ENCODE measurements around the gene GPHA2.

The GPHA2 gene

DNA sequence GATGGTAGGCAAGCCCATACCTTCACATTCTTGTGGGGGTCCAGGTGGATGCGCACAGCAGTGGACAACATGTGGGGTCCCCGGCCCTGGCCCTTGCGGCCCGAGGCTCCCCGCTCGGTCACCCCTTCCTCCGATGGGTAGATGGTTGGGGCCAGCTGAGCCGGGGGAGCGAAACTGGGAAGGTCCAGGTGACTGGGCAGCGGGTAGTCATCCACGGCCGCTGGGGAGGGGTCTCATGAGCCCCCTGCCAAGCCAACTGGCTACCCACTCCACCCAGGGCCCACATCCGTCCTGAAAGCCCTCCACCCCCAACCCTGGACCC lies 29.4 kb downstream of the GPHA2 start:
- TF ChIP-seq, protein P1, sequence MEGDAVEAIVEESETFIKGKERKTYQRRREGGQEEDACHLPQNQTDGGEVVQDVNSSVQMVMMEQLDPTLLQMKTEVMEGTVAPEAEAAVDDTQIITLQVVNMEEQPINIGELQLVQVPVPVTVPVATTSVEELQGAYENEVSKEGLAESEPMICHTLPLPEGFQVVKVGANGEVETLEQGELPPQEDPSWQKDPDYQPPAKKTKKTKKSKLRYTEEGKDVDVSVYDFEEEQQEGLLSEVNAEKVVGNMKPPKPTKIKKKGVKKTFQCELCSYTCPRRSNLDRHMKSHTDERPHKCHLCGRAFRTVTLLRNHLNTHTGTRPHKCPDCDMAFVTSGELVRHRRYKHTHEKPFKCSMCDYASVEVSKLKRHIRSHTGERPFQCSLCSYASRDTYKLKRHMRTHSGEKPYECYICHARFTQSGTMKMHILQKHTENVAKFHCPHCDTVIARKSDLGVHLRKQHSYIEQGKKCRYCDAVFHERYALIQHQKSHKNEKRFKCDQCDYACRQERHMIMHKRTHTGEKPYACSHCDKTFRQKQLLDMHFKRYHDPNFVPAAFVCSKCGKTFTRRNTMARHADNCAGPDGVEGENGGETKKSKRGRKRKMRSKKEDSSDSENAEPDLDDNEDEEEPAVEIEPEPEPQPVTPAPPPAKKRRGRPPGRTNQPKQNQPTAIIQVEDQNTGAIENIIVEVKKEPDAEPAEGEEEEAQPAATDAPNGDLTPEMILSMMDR (conservative IDR thresholded peaks at IDR 0.05; ENCODE audit: control insufficient read depth, insufficient read depth, low read depth, low read length) = no peak
- H3K4me3 ChIP-seq (ENCODE audit: control insufficient read depth, low read depth, low read length) = no peak overlapping the region
- no peak for DNase-seq (ENCODE audit: low read depth)

DNA sequence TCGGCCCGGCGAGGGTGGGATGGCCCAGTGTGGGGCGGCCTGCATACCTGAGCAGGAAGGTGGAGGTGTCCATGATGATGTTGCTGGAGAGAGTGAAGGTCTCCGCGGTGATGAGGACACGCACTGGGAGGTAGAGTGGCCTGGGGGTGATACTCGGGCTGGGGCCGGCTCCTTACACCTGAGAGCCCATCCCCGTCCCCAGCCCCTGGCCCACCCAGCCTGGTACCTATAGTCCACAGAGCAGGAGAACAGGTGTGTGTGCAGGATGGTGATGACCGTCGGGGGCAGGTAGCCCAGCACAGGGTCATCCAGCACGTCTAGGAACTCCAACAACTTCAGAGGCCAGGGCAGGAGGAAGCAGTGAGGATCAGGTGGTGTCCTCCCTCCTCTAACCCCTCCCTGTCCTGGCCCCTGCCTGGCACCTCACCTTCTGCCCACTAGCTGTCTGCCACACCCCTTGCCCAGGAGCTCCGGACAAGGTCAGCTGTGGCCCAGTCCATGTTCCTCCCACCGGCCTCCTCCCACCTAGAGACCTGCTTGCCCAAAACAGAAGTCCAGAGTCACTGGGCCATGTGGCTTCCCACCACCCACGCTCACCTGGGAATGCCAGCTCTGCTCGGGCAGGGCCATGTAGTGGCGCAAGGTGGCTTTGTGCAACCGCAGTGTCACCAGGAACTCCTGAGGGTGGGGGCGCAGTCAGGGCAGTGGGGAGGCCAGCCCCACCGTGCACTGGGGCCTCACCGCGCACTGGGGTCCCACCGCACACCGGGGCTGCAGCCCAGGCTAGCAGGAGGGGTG lies 30.0 kb downstream of the GPHA2 start:
- no peak for DNase-seq (ENCODE audit: low read depth)
- TF ChIP-seq, protein P1 (conservative IDR thresholded peaks at IDR 0.05; ENCODE audit: control insufficient read depth, insufficient read depth, low read depth, low read length) = no peak
- no peak overlapping the region for H3K4me3 ChIP-seq (ENCODE audit: control insufficient read depth, low read depth, low read length)

DNA sequence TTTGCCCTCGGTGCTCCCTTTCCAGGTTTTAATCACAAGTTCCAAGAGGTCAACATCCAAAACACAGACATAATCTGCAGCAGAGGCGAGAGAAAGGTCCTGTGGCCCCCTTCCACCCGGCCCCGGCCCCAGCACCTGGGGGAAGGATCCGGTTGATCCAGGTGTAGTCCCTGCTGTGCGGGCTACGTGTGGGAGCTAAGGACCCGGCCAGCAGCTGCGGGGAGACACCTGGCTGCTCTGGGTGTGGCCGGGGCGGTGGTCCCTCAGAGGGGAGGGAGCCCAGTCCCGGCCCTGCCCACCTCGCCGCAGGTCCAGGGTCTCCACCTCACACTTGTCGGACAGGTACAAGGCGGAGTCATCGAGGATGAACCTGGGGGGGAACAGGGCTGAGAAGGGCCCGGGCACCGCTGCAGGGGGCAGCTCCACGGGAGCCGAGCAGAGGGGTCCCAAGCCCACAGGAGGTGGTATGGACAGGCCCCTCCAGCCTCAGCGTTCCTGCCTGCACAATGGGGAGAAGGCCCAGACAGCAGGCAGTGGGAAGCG lies 32.3 kb downstream of the GPHA2 start:
- DNase-seq (ENCODE audit: low read depth) = no peak
- TF ChIP-seq, protein P1 (conservative IDR thresholded peaks at IDR 0.05; ENCODE audit: control insufficient read depth, insufficient read depth, low read depth, low read length) = no peak
- H3K4me3 ChIP-seq (ENCODE audit: control insufficient read depth, low read depth, low read length) = no peak overlapping the region

- TF ChIP-seq, protein P1 (conservative IDR thresholded peaks at IDR 0.05; ENCODE audit: control insufficient read depth, insufficient read depth, low read depth, low read length) = no peak
- DNase-seq (ENCODE audit: low read depth) = no peak
- H3K4me3 ChIP-seq (ENCODE audit: control insufficient read depth, low read depth, low read length) = no peak overlapping the region
These were observed 33.4 kb downstream of the GPHA2 start for GRCh38 chr11:64902102-64902900.

DNA sequence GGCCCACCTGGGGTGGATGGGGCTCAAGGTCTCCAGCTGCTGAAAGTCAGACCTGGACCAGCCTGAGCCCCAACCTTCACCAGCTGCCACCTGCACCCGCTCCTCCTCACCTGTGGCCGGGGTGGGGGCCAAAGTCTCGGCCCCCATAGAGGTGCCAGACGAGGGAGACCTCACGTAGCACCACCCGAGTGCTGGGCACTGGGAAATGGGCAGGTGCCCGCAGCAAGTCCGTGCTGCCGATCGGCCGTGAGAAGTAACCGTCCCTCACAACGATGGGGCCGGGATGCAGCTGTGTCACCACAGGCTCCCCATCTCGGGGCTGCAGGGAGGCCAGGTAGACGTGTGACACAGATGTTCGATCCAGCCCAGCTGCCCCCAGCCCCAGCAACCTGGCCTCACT lies 34.9 kb downstream of the GPHA2 start:
- TF ChIP-seq, protein P1 (conservative IDR thresholded peaks at IDR 0.05; ENCODE audit: control insufficient read depth, insufficient read depth, low read depth, low read length) = no peak
- no peak overlapping the region for H3K4me3 ChIP-seq (ENCODE audit: control insufficient read depth, low read depth, low read length)
- no peak for DNase-seq (ENCODE audit: low read depth)

DNA sequence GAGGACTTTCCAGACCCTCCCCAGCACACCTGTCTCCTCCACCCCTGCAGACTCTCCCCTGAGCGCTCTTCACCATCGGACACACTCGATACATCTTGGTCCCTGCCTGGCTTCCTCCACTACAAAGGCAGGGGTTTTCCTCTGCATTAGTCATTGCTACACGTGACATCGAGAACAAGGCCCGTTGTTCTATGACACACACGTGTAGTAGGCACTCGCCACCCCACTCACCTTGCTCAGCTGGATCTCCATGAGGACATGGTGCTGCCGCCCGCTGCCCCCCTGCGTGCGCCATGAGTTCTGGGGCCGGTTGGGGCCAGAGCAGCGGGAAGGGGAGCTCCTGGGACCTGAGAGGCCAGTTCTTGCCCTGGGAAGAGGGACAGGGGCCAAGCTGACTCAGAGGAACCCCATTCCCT lies 35.4 kb downstream of the GPHA2 start:
- H3K4me3 ChIP-seq (ENCODE audit: control insufficient read depth, low read depth, low read length) = no peak overlapping the region

More for the DNA sequence above, 35.4 kb downstream of the GPHA2 start:
- peak; percentile 47 for DNase-seq (ENCODE audit: low read depth)
- TF ChIP-seq, protein P1 (conservative IDR thresholded peaks at IDR 0.05; ENCODE audit: control insufficient read depth, insufficient read depth, low read depth, low read length) = no peak
